ENCODE results near the gene POLK. TPM values are rescaled to one million over a fixed set of nuclear protein-coding genes. Genes with fewer than 3 reads are reported as not detected.

POLK gene
- total and polyA plus RNA-seq, 11 donors = 5.2 to 28.8 (median 19.9) TPM

GRCh38 chr5:75472973-75473372 lies 38.7 kb upstream of the POLK start:
- TF ChIP-seq POLR2A (IDR thresholded peaks at IDR 0.05) = no peak
- TF ChIP-seq CTCF (IDR thresholded peaks at IDR 0.05) = no peak
- intact Hi-C loops (cut with DNase I) = no loop called here
- WGBS, 4 donors = 90 to 100% (median 95%) methylated on average over 1 of the region's 1 CpG
- Histone ChIP-seq H3K27me3 (no peaks in the 10 kb centered on the region), H3K27ac (no peak overlapping the region), H3K36me3 (peaks cover 0 to 4% (median 0%) of the 10 kb centered on the region in 9 donors), H3K4me1 (peaks cover 0 to 13% (median 0%) of the 10 kb centered on the region in 12 donors), H3K9me3 (peaks cover 0 to 40% (median 28%) of the 10 kb centered on the region in 12 donors), H3K4me3 (no peak overlapping the region)
- ATAC-seq (no peak), DNase-seq (no peak)

- TF ChIP-seq CTCF (IDR thresholded peaks at IDR 0.05) (no peak), POLR2A (IDR thresholded peaks at IDR 0.05) (no peak)
- Histone ChIP-seq H3K36me3 (peaks cover 0 to 4% (median 0%) of the 10 kb centered on the region in 9 donors), H3K27ac (no peak overlapping the region), H3K27me3 (no peaks in the 10 kb centered on the region), H3K9me3 (peaks cover 0 to 35% (median 24%) of the 10 kb centered on the region in 12 donors), H3K4me3 (no peak overlapping the region), H3K4me1 (peaks cover 0 to 18% (median 0%) of the 10 kb centered on the region in 12 donors)
- intact Hi-C loops (cut with DNase I) = no loop called here
- 68 to 76% (median 73%) methylated on average over 2 of the region's 2 CpGs for WGBS, 4 donors
- DNase-seq (no peak), ATAC-seq (no peak)
These were observed 38.2 kb upstream of the POLK start for GRCh38 chr5:75473463-75473862.

GRCh38 chr5:75475364-75475763 lies 36.3 kb upstream of the POLK start:
- DNase-seq (no peak), ATAC-seq (no peak)
- Histone ChIP-seq H3K9me3 (peaks cover 0 to 16% (median 5%) of the 10 kb centered on the region in 12 donors), H3K36me3 (no peaks in the 10 kb centered on the region), H3K4me1 (peaks cover 0 to 19% (median 0%) of the 10 kb centered on the region in 12 donors), H3K27me3 (no peaks in the 10 kb centered on the region), H3K27ac (no peak overlapping the region), H3K4me3 (no peak overlapping the region)
- WGBS, 4 donors = 83 to 91% (median 87%) methylated on average over 4 of the region's 4 CpGs
- TF ChIP-seq POLR2A (IDR thresholded peaks at IDR 0.05) (no peak), CTCF (IDR thresholded peaks at IDR 0.05) (no peak)
- intact Hi-C loops (cut with DNase I) = no loop called here

- Histone ChIP-seq H3K9me3 (peaks cover 0 to 27% (median 0%) of the 10 kb centered on the region in 12 donors), H3K36me3 (no peaks in the 10 kb centered on the region), H3K27me3 (no peaks in the 10 kb centered on the region), H3K4me3 (no peak overlapping the region), H3K27ac (no peak overlapping the region), H3K4me1 (peaks cover 0 to 19% (median 1%) of the 10 kb centered on the region in 12 donors)
- no peak for TF ChIP-seq CTCF (IDR thresholded peaks at IDR 0.05)
- no peak for TF ChIP-seq POLR2A (IDR thresholded peaks at IDR 0.05)
- WGBS, 4 donors = 88 to 95% (median 91%) methylated on average over 4 of the region's 4 CpGs
- intact Hi-C loops (cut with DNase I) = no loop called here
- ATAC-seq (no peak), DNase-seq (no peak)
These were observed 30.7 kb upstream of the POLK start for GRCh38 chr5:75481024-75481423.

Measured in heart left ventricle (tissue), 16 donors.